GM23338 (cell line): ENCODE results near the gene ZNF853. TPM values are rescaled to one million over a fixed set of nuclear protein-coding genes. Genes with fewer than 3 reads are reported as not detected.
"Not testable (repeated sequence)": the region's sequence is repeated elsewhere in the genome, so short reads cannot be mapped to it uniquely, and the experiment has no call there.

ENCODE experiments used
- ATAC-seq: fragments of 200-7000 bp; cut with Tn5 transposase; 3 replicates; pipeline ENCODE4 v1.9.1; 2020
- DNase-seq: peaks from one replicate; pipeline ENCODE4 v3.0.0-alpha.2; 2015; ENCODE audit warnings: low spot score
- H2AFZ ChIP-seq: fragments of 200-600 bp; sonication (generic); 2 replicates; pipeline ENCODE4 v1.8.0; 2016; ENCODE audit warnings: antibody characterized with exemption, mild to moderate bottlenecking, moderate library complexity
- H3F3A ChIP-seq: fragments of 200-600 bp; sonication (generic); replicated peaks from 2 replicates; pipeline ENCODE4 v1.8.0; 2017; ENCODE audit warnings: antibody characterized with exemption, mixed run types, low read depth
- H3K27ac ChIP-seq: fragments of 200-600 bp; sonication (generic); 2 replicates; pipeline ENCODE4 v1.6.1; 2016; ENCODE audit warnings: low read depth
- H3K27me3 ChIP-seq: fragments of 200-600 bp; sonication (generic); 2 replicates; pipeline ENCODE4 v1.8.0; 2016; ENCODE audit warnings: mild to moderate bottlenecking, mixed run types, moderate library complexity; ENCODE audit not compliant: insufficient read depth
- H3K36me3 ChIP-seq: fragments of 200-600 bp; sonication (generic); 2 replicates; pipeline ENCODE4 v1.8.0; 2016; ENCODE audit warnings: mild to moderate bottlenecking; ENCODE audit not compliant: insufficient read depth
- H3K4me1 ChIP-seq: fragments of 200-600 bp; sonication (generic); 2 replicates; pipeline ENCODE4 v1.8.0; 2016; ENCODE audit warnings: mild to moderate bottlenecking, moderate library complexity; ENCODE audit not compliant: insufficient read depth
- H3K4me2 ChIP-seq: fragments of 200-600 bp; sonication (generic); 2 replicates; pipeline ENCODE4 v1.7.1; 2017; ENCODE audit warnings: mixed run types
- H3K4me3 ChIP-seq: fragments of 200-600 bp; sonication (generic); 2 replicates; pipeline ENCODE4 v1.6.1; 2016; ENCODE audit warnings: mixed run types
- H3K79me2 ChIP-seq: fragments of 200-600 bp; sonication (generic); replicated peaks from 2 replicates; pipeline ENCODE4 v1.8.0; 2017; ENCODE audit warnings: mild to moderate bottlenecking; ENCODE audit not compliant: insufficient read depth
- H3K9me2 ChIP-seq: fragments of 200-600 bp; sonication (generic); 2 replicates; pipeline ENCODE4 v1.8.0; 2017; ENCODE audit not compliant: insufficient read depth
- H4K20me1 ChIP-seq: fragments of 200-600 bp; sonication (generic); replicated peaks from 2 replicates; pipeline ENCODE4 v1.8.0; 2017; ENCODE audit warnings: mild to moderate bottlenecking; ENCODE audit not compliant: insufficient read depth
- H3K27ac Mint-ChIP-seq: 2 replicates; pipeline ENCODE4 v1.8.0; 2020; ENCODE audit warnings: inconsistent platforms, mild to moderate bottlenecking, moderate library complexity, mixed read lengths
- H3K27me3 Mint-ChIP-seq: 3 replicates; pipeline ENCODE4 v1.8.0; 2022; ENCODE audit warnings: low read depth, mild to moderate bottlenecking, moderate library complexity, mixed read lengths, inconsistent platforms; ENCODE audit not compliant: insufficient read depth, poor library complexity
- H3K36me3 Mint-ChIP-seq: 3 replicates; pipeline ENCODE4 v1.8.0; 2021; ENCODE audit warnings: low read depth, mild to moderate bottlenecking, inconsistent platforms, moderate library complexity, mixed read lengths
- H3K4me1 Mint-ChIP-seq: 3 replicates; pipeline ENCODE4 v1.8.0; 2020; ENCODE audit warnings: mild to moderate bottlenecking, inconsistent platforms, mixed read lengths
- H3K4me3 Mint-ChIP-seq: 3 replicates; pipeline ENCODE4 v1.8.0; 2021; ENCODE audit warnings: moderate library complexity, mild to moderate bottlenecking, inconsistent platforms, mixed read lengths
- H3K9me3 Mint-ChIP-seq: 3 replicates; pipeline ENCODE4 v1.8.0; 2020; ENCODE audit warnings: moderate library complexity, mild to moderate bottlenecking, inconsistent platforms, mixed read lengths
- CREB1 ChIP-seq: fragments of 250-450 bp; sonication (Bioruptor Pico); IDR thresholded peaks from 2 replicates; pipeline ENCODE4 v1.5.0; 2020; ENCODE audit warnings: low read depth, mild to moderate bottlenecking, moderate library complexity
- CTCF ChIP-seq, 2 experiments: fragments of 200-600 bp in 1 of 2; sonication (generic) in 1 of 2; conservative IDR thresholded peaks; 2 replicates each; pipeline versions ENCODE4 v1.5.1 to v1.6.1; 2016 to 2017; ENCODE audit warnings: antibody characterized with exemption in 2 of 2, low read depth in 2 of 2, mild to moderate bottlenecking in 2 of 2, moderate library complexity in 1 of 2
- EZH2phosphoT487 ChIP-seq: fragments of 200-600 bp; sonication (generic); IDR thresholded peaks from one replicate; pipeline ENCODE4 v1.8.1; 2018; ENCODE audit warnings: antibody characterized with exemption; ENCODE audit not compliant: unreplicated experiment
- JUNB ChIP-seq: IDR thresholded peaks from one replicate; pipeline ENCODE4 v1.6.1; 2016; ENCODE audit warnings: antibody characterized with exemption; ENCODE audit not compliant: unreplicated experiment
- STAT1 ChIP-seq: IDR thresholded peaks from one replicate; pipeline ENCODE4 v1.6.1; 2016; ENCODE audit warnings: antibody characterized with exemption; ENCODE audit not compliant: unreplicated experiment
- ZNF331 ChIP-seq: fragments of 250-450 bp; sonication (Bioruptor Pico); IDR thresholded peaks from 2 replicates; pipeline ENCODE4 v1.5.0; 2020; ENCODE audit warnings: low read depth, mild to moderate bottlenecking, moderate library complexity
- polyA plus RNA-seq: library from polyadenylated mRNA; unstranded; fragments of >200 nt; fragmentation: Nextera tagmentation; extraction: Ambion mirVana; gene quantifications from 2 replicates; pipeline ENCODE4 v1.2.1, GENCODE V29; 2016
- total RNA-seq: library from RNA; depleted of rRNA; stranded (reverse); fragments of >200 nt; shearing (Covaris generic); gene quantifications from 2 replicates; pipeline ENCODE4 v1.2.3, GENCODE V29; 2014

ZNF853 gene
- total and polyA plus RNA-seq, 2 experiments from 2014 or later = 0.32 to 8.9 TPM

- H3F3A ChIP-seq = peaks cover 5% of the 10 kb centered on the region; the same call in 1 of the 2 replicates
- H2AFZ ChIP-seq = no peak overlapping the region
- ATAC-seq (no peak), DNase-seq (no peak)
- H3K9me2 ChIP-seq = no peaks in the 10 kb centered on the region
- H3K27ac ChIP-seq = no peak overlapping the region
- Mint-ChIP-seq H3K36me3 (peaks cover 9% of the 10 kb centered on the region; the same call in 2 of the 3 replicates), H3K9me3 (no peaks in the 10 kb centered on the region), H3K27ac (no peak overlapping the region), H3K4me1 (peaks cover 3% of the 10 kb centered on the region; the same call in 2 of the 3 replicates), H3K4me3 (no peak overlapping the region), H3K27me3 (peaks cover 4% of the 10 kb centered on the region)
- H3K27me3 ChIP-seq = no peaks in the 10 kb centered on the region
- H4K20me1 ChIP-seq = no peaks in the 10 kb centered on the region
- no peak overlapping the region for H3K4me2 ChIP-seq
- H3K4me3 ChIP-seq = no peak overlapping the region
- no peaks in the 10 kb centered on the region for H3K4me1 ChIP-seq
- H3K36me3 ChIP-seq = no peaks in the 10 kb centered on the region
- TF ChIP-seq CTCF (conservative IDR thresholded peaks at IDR 0.05; ENCODE audit: low read depth in 2 of 2) = no peak
- TF ChIP-seq ZNF331 (CRISPR knock-in tag) = no peak
- TF ChIP-seq CREB1 (CRISPR knock-in tag) = no peak
- TF ChIP-seq STAT1 = no peak
- no peak for TF ChIP-seq JUNB
- H3K79me2 ChIP-seq = no peaks in the 10 kb centered on the region
Observed at GRCh38 chr7:6575281-6576023, 40.0 kb upstream of the ZNF853 start.

GRCh38 chr7:6576024-6576866, 39.2 kb upstream of the ZNF853 start:
- no peak overlapping the region for H3K4me2 ChIP-seq
- H3K9me2 ChIP-seq = no peaks in the 10 kb centered on the region
- ATAC-seq = peak; percentile 22; the same call in 2 of the 3 replicates
- Mint-ChIP-seq H3K4me1 (peaks cover 3% of the 10 kb centered on the region; the same call in 2 of the 3 replicates), H3K36me3 (peaks cover 16% of the 10 kb centered on the region), H3K9me3 (no peaks in the 10 kb centered on the region), H3K27ac (no peak overlapping the region), H3K27me3 (peaks cover 4% of the 10 kb centered on the region), H3K4me3 (peak overlapping the region; percentile 66)
- no peaks in the 10 kb centered on the region for H4K20me1 ChIP-seq
- peak; percentile 34 for DNase-seq
- peaks cover 5% of the 10 kb centered on the region; the same call in 1 of the 2 replicates for H3F3A ChIP-seq
- no peak overlapping the region for H3K27ac ChIP-seq
- H3K4me3 ChIP-seq = no peak overlapping the region
- no peaks in the 10 kb centered on the region for H3K4me1 ChIP-seq
- 0 out of 2 replicates have a peak, but pooled peaks cover 5% of the 10 kb centered on the region for H3K36me3 ChIP-seq
- TF ChIP-seq CTCF (conservative IDR thresholded peaks at IDR 0.05; ENCODE audit: low read depth in 2 of 2) = peak; percentile 28 to 41; a peak in 3 of 4 replicates
- no peak for TF ChIP-seq JUNB
- TF ChIP-seq EZH2phosphoT487 = no peak
- no peaks in the 10 kb centered on the region for H3K27me3 ChIP-seq
- H3K79me2 ChIP-seq = no peaks in the 10 kb centered on the region
- no peak overlapping the region for H2AFZ ChIP-seq

- not testable (repeated sequence) for H3K27ac Mint-ChIP-seq, H3K79me2 ChIP-seq, DNase-seq, ATAC-seq, H3F3A ChIP-seq, H2AFZ ChIP-seq, H3K27me3 ChIP-seq, H3K9me3 Mint-ChIP-seq, H3K36me3 ChIP-seq, H4K20me1 ChIP-seq, H3K27ac ChIP-seq, H3K4me1 Mint-ChIP-seq, H3K27me3 Mint-ChIP-seq, H3K4me1 ChIP-seq, H3K9me2 ChIP-seq
- Histone ChIP-seq H3K4me3 (peak overlapping the region; percentile 94), H3K4me2 (peak overlapping the region; percentile 84; the same call in 1 of the 2 replicates)
- peaks cover 23% of the 10 kb centered on the region for H3K36me3 Mint-ChIP-seq
- peak overlapping the region; percentile 88; the same call in 2 of the 3 replicates for H3K4me3 Mint-ChIP-seq
Observed at GRCh38 chr7:6576867-6577368, 38.5 kb upstream of the ZNF853 start.
